Activated naive CD4-positive, alpha-beta T cell treated with anti-CD3 and anti-CD28 coated beads, Interleukin-2, amount 10 ng/mL, durations not matched to agents 7 days and 5 days (primary cell): ENCODE measurements around the gene ABRACL.

ENCODE experiments used
- CTCF ChIA-PET: fragments of 350-600 bp; sonication (Branson Sonifier 250); formaldehyde crosslinking; loops from one replicate; lab custom pipeline; 2021; ENCODE audit warnings: antibody characterized with exemption; lab: Charles Lee
- DNase-seq: peaks from one replicate; pipeline ENCODE4 v3.0.0-alpha.2; 2020
- H3K27ac Mint-ChIP-seq: one replicate; pipeline ENCODE4 v1.8.0; 2021; ENCODE audit warnings: mild to moderate bottlenecking, moderate library complexity, mixed read lengths
- H3K27me3 Mint-ChIP-seq: one replicate; pipeline ENCODE4 v1.8.0; 2021; ENCODE audit warnings: mild to moderate bottlenecking, mixed read lengths
- H3K36me3 Mint-ChIP-seq: one replicate; pipeline ENCODE4 v1.8.0; 2021; ENCODE audit warnings: mixed read lengths
- H3K4me1 Mint-ChIP-seq: one replicate; pipeline ENCODE4 v1.8.0; 2021; ENCODE audit warnings: mixed read lengths
- H3K4me3 Mint-ChIP-seq: one replicate; pipeline ENCODE4 v1.8.0; 2021; ENCODE audit warnings: mild to moderate bottlenecking, moderate library complexity, mixed read lengths
- H3K9me3 Mint-ChIP-seq: one replicate; pipeline ENCODE4 v1.8.0; 2021; ENCODE audit warnings: mixed read lengths

The ABRACL gene

GRCh38 chr6:138996524-138996923 lies 32.0 kb upstream of the ABRACL start:
- Mint-ChIP-seq H3K4me1 (no peaks in the 10 kb centered on the region), H3K9me3 (no peaks in the 10 kb centered on the region), H3K4me3 (no peak overlapping the region), H3K27ac (no peak overlapping the region), H3K27me3 (peaks cover 11% of the 10 kb centered on the region), H3K36me3 (no peaks in the 10 kb centered on the region)
- CTCF ChIA-PET = no interaction called here
- no peak for DNase-seq

GRCh38 chr6:138997136-138997535 lies 31.4 kb upstream of the ABRACL start:
- Mint-ChIP-seq H3K36me3 (no peaks in the 10 kb centered on the region), H3K27ac (no peak overlapping the region), H3K4me1 (no peaks in the 10 kb centered on the region), H3K4me3 (no peak overlapping the region), H3K27me3 (peaks cover 11% of the 10 kb centered on the region), H3K9me3 (no peaks in the 10 kb centered on the region)
- DNase-seq = no peak
- CTCF ChIA-PET = no interaction called here

- Mint-ChIP-seq H3K27ac (no peak overlapping the region), H3K4me3 (no peak overlapping the region), H3K9me3 (no peaks in the 10 kb centered on the region), H3K27me3 (no peaks in the 10 kb centered on the region), H3K36me3 (no peaks in the 10 kb centered on the region), H3K4me1 (no peaks in the 10 kb centered on the region)
- no peak for DNase-seq
- CTCF ChIA-PET = no interaction called here
These were observed 28.4 kb upstream of the ABRACL start for GRCh38 chr6:138999949-139000725.

DNA sequence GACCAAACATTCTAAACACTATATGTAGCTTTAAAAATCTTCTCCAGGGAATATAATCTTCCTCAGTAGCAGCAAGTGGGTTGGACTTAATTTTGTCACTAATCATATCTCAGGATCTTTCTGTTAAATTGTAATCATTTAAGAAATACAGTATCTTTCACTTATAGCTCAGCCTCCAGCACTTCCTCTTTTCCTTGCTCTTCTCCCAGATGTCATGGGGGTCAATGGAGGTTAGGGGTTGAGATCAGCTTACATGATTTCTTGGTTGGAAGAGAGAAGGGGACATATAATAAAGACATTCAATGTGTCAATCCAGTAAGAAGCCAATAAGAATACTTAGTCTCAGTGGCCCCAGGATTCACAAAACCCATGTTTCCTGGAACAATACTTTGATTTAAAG lies 24.8 kb upstream of the ABRACL start:
- no peak for DNase-seq
- no peak overlapping the region for H3K27ac Mint-ChIP-seq
- no peaks in the 10 kb centered on the region for H3K36me3 Mint-ChIP-seq
- CTCF ChIA-PET = no interaction called here
- H3K27me3 Mint-ChIP-seq = peaks cover 3% of the 10 kb centered on the region
- no peak overlapping the region for H3K4me3 Mint-ChIP-seq
- no peaks in the 10 kb centered on the region for H3K9me3 Mint-ChIP-seq
- no peaks in the 10 kb centered on the region for H3K4me1 Mint-ChIP-seq

DNA sequence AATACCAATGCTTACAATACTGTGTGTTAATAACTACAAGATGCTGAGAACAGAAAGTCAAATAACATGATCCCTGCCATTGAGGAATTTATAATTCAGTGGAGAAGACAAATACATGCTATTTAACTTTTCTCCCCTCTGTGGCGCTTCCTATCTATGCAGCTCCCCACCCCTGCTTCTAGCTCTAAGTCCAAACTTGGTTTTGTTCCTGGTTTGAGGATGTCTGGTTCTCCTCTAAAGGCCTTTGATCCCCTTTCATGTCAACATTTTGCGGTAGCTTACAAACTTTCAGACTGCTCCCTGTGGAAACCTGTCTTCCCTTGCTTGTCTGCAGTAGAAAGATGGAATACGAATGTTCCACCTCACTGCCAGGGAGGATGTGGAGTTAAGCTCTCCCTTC lies 22.1 kb upstream of the ABRACL start:
- no peak overlapping the region for H3K27ac Mint-ChIP-seq
- no peaks in the 10 kb centered on the region for H3K36me3 Mint-ChIP-seq
- H3K27me3 Mint-ChIP-seq = peaks cover 3% of the 10 kb centered on the region
- no peak overlapping the region for H3K4me3 Mint-ChIP-seq
- no peak for DNase-seq
- no peaks in the 10 kb centered on the region for H3K9me3 Mint-ChIP-seq
- H3K4me1 Mint-ChIP-seq = no peaks in the 10 kb centered on the region
- CTCF ChIA-PET = no interaction called here

- peaks cover 3% of the 10 kb centered on the region for H3K27me3 Mint-ChIP-seq
- H3K9me3 Mint-ChIP-seq = no peaks in the 10 kb centered on the region
- no peak for DNase-seq
- no peak overlapping the region for H3K27ac Mint-ChIP-seq
- no peak overlapping the region for H3K4me3 Mint-ChIP-seq
- H3K4me1 Mint-ChIP-seq = no peaks in the 10 kb centered on the region
- CTCF ChIA-PET = no interaction called here
- H3K36me3 Mint-ChIP-seq = no peaks in the 10 kb centered on the region
These were observed 21.1 kb upstream of the ABRACL start for GRCh38 chr6:139007428-139007827.

- DNase-seq = no peak
- Mint-ChIP-seq H3K4me1 (no peaks in the 10 kb centered on the region), H3K27me3 (peaks cover 7% of the 10 kb centered on the region), H3K4me3 (no peak overlapping the region), H3K36me3 (no peaks in the 10 kb centered on the region), H3K27ac (no peak overlapping the region), H3K9me3 (no peaks in the 10 kb centered on the region)
- CTCF ChIA-PET = no interaction called here
These were observed 20.4 kb upstream of the ABRACL start for GRCh38 chr6:139008117-139008516.

DNA sequence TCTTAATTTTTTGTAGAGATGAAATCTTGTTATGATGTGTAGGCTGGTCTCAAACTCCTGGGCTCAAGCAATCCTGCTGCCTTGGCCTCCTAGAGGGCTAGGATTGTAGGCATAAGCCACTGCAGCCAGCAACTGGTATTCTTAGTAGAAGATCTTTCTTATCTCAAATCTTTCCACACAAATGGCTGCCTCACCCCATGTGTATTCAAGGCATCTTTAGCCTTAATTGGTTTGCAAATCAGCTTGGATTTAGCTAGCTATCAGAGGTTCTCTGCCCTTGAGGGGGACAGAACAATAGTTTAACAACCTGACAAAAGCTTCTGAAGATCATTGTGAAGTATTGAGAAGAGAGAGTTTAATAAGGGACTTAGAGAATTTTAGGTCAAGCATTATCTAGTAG lies 17.9 kb upstream of the ABRACL start:
- H3K4me3 Mint-ChIP-seq = no peak overlapping the region
- DNase-seq = no peak
- H3K4me1 Mint-ChIP-seq = no peaks in the 10 kb centered on the region
- no peaks in the 10 kb centered on the region for H3K36me3 Mint-ChIP-seq
- no peak overlapping the region for H3K27ac Mint-ChIP-seq
- CTCF ChIA-PET = interaction anchor here (0.6 kb wide), 1 partner anchor 292 kb away, joined by 3 read pairs; no protein-coding TSS in a partner anchor
- H3K9me3 Mint-ChIP-seq = no peaks in the 10 kb centered on the region
- H3K27me3 Mint-ChIP-seq = peaks cover 14% of the 10 kb centered on the region

GRCh38 chr6:139011980-139012379 lies 16.6 kb upstream of the ABRACL start:
- H3K4me3 Mint-ChIP-seq = no peak overlapping the region
- no peak overlapping the region for H3K27ac Mint-ChIP-seq
- DNase-seq = no peak
- no peaks in the 10 kb centered on the region for H3K36me3 Mint-ChIP-seq
- peaks cover 14% of the 10 kb centered on the region for H3K27me3 Mint-ChIP-seq
- no peaks in the 10 kb centered on the region for H3K9me3 Mint-ChIP-seq
- no peaks in the 10 kb centered on the region for H3K4me1 Mint-ChIP-seq
- CTCF ChIA-PET = no interaction called here

GRCh38 chr6:139013185-139013800 lies 15.3 kb upstream of the ABRACL start:
- peaks cover 18% of the 10 kb centered on the region for H3K27me3 Mint-ChIP-seq
- no peaks in the 10 kb centered on the region for H3K36me3 Mint-ChIP-seq
- DNase-seq = no peak
- H3K27ac Mint-ChIP-seq = no peak overlapping the region
- no peaks in the 10 kb centered on the region for H3K9me3 Mint-ChIP-seq
- CTCF ChIA-PET = no interaction called here
- no peak overlapping the region for H3K4me3 Mint-ChIP-seq
- no peaks in the 10 kb centered on the region for H3K4me1 Mint-ChIP-seq

GRCh38 chr6:139014945-139015344 lies 13.6 kb upstream of the ABRACL start:
- Mint-ChIP-seq H3K27ac (no peak overlapping the region), H3K27me3 (peaks cover 15% of the 10 kb centered on the region), H3K36me3 (no peaks in the 10 kb centered on the region), H3K4me1 (no peaks in the 10 kb centered on the region), H3K4me3 (no peak overlapping the region), H3K9me3 (no peaks in the 10 kb centered on the region)
- DNase-seq = no peak
- CTCF ChIA-PET = interaction anchor here (0.6 kb wide), 1 partner anchor 18 kb away, joined by 3 read pairs; no protein-coding TSS in a partner anchor

DNA sequence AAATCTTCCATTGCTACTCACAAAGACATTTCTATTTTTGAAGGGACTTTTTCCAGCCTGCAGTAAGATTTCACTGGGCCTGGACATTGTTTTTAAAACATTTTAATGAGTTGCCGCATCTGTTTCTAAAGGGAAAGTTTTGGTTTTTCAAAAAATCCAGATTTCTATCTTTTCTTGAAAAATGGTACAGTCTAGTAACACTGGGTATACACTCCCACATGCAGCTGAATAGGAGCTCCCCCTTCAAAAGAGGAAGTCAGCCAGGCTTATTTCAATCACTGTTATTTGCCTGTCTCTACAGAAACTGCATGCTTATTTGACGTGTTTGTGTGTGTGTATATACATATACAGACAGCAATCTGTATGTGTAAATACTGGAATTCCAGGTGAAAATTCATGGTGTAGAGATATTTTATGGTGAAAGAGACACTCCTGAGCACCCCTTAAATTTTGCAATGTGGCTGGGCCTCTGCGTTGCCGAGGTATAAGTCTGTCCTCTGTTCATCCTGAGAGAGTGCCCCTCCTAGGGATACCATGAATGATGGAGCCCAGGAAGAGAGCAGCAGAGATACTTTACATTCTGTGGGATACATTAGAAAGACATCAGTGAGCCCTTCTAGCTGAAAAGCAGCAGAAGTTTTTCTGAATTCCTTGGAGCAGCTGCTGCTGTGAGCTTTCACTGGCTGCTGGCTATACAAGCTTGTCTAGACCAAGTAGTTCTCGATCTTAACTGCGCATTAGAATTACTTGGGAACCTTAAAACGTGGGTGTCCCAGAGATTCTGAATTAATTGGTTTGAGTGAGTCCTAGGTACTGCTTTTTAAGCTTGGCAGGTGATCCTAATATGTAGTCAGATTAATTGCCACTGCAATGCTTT lies 12.0 kb upstream of the ABRACL start:
- no peak overlapping the region for H3K4me3 Mint-ChIP-seq
- DNase-seq = no peak
- no peak overlapping the region for H3K27ac Mint-ChIP-seq
- no peaks in the 10 kb centered on the region for H3K9me3 Mint-ChIP-seq
- CTCF ChIA-PET = no interaction called here
- peaks cover 15% of the 10 kb centered on the region for H3K27me3 Mint-ChIP-seq
- no peaks in the 10 kb centered on the region for H3K4me1 Mint-ChIP-seq
- no peaks in the 10 kb centered on the region for H3K36me3 Mint-ChIP-seq

GRCh38 chr6:139017227-139017626 lies 11.3 kb upstream of the ABRACL start:
- no peak for DNase-seq
- no peak overlapping the region for H3K27ac Mint-ChIP-seq
- no peaks in the 10 kb centered on the region for H3K4me1 Mint-ChIP-seq
- peaks cover 15% of the 10 kb centered on the region for H3K27me3 Mint-ChIP-seq
- no peak overlapping the region for H3K4me3 Mint-ChIP-seq
- no peaks in the 10 kb centered on the region for H3K36me3 Mint-ChIP-seq
- H3K9me3 Mint-ChIP-seq = no peaks in the 10 kb centered on the region
- CTCF ChIA-PET = no interaction called here

- no peaks in the 10 kb centered on the region for H3K9me3 Mint-ChIP-seq
- H3K36me3 Mint-ChIP-seq = no peaks in the 10 kb centered on the region
- CTCF ChIA-PET = no interaction called here
- H3K4me3 Mint-ChIP-seq = no peak overlapping the region
- DNase-seq = no peak
- peaks cover 4% of the 10 kb centered on the region for H3K27me3 Mint-ChIP-seq
- no peaks in the 10 kb centered on the region for H3K4me1 Mint-ChIP-seq
- no peak overlapping the region for H3K27ac Mint-ChIP-seq
These were observed 8.8 kb upstream of the ABRACL start for GRCh38 chr6:139019722-139020121.
